ENCODE results near the gene TNC.

The TNC gene

DNA sequence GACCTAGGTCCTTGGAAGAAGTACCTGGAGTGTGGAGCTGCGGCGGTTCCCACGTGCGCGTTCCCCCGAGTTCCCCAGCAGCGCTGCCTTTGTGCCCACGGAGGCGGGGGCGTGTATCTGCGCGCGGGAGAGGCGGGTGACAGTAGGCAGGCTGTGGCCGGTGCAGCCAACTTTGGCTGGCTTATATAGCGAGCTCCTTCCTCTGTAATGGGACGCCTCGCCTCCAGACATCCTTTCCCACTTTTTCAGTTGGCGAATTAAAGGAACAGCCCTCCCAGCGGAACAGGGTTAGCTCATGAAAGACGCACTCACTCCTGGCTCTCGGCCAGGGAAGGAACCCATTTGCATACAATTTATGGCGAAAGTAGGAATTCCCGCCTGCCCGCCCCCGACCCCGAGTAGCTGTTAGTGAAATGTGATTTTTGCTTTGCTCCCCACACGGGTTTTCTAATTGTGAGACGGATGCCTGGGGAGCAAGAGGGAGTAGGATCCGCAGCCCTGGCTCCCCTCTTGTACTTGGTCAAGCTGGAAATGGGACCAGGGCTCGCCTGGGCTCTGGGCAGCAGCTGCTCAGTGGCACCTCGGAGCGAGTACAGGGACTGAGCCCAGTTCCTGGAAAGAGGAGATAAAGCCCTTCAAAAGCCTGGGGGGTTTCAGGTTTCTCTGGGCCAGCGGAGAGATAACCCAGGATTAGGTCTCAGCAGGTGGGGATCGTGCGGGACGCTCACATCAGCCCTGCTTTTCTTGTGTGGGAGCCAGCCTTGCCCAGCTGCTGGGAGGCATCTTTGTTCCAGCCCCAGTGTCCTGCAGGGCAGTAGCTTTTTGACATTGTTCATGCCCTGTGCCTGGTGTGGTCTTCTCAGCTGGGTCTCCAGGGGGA lies at the start of gene TNC:
Gene TNC, minus strand, starts transcription at position 159 of the 880 bp plus-strand sequence. CDS start 27,139 bp downstream, outside the sequence.
- DNase-seq (ENCODE audit: low spot score) = no peak

DNA sequence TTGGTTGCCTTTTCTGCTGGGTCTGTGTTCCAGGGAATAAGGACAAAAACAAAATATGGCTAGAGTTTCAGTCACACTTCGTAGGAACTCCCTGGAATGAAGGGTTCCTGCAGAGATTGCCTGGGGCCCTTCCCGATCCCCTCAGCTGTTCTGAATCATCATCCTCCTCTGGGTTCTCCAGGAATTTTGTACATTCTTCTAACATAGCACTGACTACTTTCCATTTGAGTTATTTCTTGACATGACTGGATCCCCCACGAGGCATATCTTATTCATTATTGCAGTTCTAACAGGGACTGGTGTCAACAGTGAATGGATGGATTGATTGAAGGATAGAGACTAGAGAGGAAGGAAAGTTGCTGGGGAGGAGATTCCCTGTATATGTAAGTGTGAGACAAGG lies 49.2 kb upstream of the TNC start:
- no peak for DNase-seq (ENCODE audit: low spot score)

DNA sequence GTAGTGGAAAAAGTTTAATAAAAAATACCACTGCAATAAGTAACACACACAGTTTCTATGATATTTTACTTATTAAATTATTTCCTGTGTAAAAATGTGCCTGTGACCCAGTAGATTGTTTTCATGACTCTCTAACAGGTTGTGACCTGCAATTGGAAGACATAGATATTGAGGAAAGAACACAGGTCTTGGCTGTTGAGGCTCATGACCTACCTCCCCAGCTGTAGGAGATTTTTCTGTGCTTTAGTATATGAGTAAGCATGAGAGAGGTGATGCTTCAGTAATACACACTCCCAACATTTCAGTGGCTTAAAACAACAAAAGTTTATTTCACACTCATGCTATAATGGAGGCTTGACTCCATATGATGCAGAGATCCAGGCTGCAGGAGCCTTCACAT lies 47.3 kb upstream of the TNC start:
- no peak for DNase-seq (ENCODE audit: low spot score)

DNA sequence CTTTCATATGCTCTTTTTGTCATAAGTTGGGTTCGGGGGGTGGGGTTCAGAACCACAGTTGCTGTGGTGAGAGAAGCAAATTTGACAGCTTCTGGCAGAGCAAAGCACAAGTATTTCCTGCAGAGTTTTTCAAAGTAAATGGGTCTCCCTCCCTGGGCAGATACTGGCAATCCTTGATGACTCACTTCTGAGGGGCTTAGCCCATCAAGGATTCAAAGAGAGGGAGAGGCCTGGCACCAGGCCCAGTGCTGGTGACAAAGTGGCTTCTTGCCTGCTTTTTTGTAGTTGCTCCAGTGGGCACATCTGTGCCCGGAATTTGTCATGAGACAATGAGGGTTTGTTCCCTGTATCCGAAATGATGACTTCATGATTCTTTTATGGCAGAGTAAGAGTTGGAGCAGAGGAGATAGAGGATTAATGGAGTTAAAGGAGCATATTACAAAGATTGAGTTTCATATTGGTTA lies 46.6 kb upstream of the TNC start:
- no peak for DNase-seq (ENCODE audit: low spot score)

DNA sequence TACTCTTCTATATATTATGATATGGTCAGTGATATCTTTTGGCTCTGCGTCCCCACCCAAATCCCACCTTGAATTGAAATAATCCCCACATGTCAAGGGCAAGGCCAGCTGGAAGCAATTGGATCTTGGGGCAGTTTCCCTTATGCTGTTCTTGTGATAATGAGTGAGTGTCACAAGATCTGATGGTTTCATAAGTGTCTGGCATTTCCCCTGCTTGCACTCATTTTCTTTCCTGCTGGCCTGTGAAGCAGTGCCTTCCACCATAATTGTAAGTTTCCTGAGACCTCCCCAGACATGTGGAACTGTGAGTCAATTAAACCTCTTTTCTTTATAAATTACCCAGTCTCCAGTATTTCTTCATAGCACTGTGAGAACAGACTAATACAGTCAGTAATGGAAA lies 45.0 kb upstream of the TNC start:
- DNase-seq (ENCODE audit: low spot score) = no peak

DNA sequence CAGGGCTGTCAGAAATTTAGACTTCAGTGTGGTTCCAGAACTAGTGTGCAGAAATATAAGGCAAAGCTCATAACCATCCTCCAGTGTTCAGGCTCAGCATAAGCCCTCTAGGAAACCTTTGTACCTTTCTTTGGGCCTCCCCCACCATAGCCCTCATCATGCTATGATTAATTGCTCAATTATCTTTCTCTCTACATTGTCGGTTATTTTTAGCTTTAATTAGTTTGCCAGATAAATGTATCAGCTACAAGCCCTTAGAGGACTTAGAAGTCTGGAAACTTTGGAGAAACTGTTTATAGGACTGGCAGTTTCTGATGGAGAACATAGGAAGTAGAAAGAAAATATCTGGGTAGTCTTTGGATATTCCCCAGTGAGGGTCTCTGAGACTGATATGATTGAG lies 43.5 kb upstream of the TNC start:
- DNase-seq (ENCODE audit: low spot score) = no peak

DNA sequence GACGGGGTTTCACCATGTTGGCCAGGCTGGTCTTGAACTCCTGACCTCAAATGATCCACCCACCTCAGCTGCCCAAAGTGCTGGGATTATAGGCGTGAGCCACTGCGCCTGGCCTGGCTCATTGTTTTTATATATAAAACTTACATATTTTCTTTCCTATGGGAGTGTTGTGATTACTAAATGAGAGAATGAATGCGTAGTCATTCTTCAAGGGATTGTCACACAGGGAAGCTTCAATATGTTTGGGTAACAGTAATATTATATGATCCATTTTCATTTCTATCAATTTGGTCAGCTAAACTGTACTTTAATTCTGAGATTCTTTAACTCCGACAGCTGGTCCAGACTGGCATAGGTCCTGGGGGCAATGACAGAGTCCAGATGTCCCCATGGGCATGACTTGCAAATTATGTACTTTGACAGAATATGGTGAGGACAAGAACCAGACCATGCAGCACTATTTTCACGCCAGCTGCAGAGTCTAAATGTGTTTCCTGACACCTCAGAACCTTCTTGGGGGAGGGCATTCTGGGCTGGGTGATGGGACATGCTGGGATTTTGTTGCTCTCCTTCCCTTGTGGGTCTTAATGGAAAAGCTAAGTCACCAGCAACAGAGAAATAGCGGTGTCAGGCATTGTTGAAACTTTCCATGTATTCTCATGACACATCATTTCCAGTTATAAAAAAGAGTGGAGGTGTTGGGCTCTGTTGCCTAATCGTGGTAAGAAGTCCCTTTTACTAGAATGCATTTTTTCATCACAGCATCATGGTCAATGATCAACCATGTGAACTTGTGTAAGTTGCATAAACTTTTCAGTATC lies 40.9 kb upstream of the TNC start:
- DNase-seq (ENCODE audit: low spot score) = no peak

DNA sequence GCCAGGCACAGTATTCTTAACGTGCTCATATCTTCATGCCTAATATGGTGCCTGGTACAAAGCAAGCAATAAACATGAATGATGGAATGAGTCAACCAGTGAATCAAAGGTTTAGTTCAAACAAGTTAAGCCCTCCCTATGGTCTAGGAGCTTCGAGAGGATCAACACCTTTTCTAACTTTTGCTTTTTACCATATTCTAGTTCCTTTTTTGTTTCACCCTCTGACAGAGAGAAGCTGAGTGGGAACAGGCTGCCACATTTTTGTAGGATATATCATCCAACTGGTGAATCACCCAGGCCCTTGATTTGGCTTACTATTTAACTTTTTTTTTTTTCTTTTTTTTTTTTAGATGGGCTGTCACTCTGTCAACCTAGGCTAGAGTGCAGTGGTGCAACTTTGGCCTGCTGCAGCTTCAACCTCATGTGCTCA lies 39.3 kb upstream of the TNC start:
- no peak for DNase-seq (ENCODE audit: low spot score)

DNA sequence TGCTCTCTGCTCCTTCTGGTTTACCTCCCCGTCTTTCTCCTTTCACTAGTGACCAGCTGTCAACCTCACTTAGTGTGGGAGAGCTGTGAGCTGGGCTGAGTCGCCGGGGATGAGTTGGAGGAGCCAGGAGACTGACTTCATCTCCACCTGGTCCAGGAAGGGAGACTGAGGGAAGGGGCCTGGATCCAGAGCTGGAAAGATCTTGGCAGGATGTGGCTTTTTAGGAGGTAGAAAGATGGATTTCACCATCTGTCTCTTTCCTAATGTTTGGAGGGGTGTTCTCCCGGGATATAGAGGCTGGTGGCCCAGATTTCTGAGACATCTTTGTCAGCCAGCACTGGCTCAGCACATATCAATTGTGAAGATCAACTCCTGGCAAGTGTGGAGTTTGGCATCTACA lies 37.1 kb upstream of the TNC start:
- no peak for DNase-seq (ENCODE audit: low spot score)

DNA sequence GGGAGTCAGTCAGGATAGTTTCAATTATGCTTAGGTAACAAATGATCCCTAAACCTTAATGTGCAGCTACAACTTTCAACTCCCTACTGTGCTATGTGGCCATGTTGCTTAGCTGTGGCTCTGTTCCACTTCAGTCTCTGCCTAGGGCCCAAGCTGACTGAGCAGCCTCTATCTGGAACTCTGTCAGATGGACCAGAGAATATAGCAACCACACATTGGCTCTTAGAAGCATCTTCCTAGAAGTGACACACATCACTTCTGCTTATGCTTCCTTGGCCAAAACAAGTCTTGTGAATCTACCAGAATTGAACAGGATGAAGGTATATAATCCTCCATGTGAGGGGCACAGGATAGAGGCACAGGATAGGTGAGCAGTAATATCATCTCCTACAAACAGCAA lies 36.7 kb upstream of the TNC start:
- DNase-seq (ENCODE audit: low spot score) = no peak

DNA sequence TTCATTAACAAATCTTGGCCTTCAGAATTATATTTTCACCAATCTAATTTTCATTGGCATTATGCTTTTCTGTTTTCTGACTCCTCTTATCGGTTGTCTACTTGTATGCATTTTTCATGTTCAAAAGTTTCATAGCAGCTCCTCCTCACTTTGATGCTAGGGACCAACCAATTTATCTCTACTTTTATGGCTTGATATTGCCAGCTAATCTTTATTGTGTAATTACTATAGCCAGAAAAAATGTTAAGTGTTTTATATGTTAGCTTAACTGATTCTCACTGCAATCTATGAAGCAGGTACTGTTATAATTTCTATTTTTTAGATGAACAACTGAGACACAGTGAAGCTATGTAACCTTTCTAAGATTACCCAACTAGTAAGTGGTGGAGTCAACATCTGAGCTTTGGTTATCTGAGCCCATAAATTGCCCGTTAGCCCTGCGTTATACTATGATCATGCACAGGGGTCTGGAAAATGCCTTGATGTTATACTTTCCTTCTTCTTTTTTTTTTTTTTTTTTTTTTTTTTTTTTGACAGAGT lies 34.4 kb upstream of the TNC start:
- no peak for DNase-seq (ENCODE audit: low spot score)

DNA sequence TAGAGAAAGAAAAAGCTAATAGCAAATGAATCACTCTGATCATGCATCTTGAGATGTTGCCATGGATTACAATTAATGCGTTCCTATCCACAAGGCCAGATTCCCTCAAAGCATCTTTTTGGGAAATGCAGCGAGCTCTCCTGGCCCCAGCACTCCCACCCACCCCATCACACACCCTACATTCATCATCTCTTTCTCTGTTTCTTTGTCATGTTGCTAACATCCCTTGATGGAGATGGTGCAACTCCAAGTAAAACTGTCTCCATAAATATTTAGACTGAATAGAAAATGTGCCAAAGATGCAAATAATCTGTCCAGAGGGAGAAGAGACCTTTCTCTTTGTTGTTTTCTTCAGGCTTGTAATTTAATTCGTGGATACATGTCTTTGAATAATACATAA lies 30.8 kb upstream of the TNC start:
- DNase-seq (ENCODE audit: low spot score) = no peak

DNA sequence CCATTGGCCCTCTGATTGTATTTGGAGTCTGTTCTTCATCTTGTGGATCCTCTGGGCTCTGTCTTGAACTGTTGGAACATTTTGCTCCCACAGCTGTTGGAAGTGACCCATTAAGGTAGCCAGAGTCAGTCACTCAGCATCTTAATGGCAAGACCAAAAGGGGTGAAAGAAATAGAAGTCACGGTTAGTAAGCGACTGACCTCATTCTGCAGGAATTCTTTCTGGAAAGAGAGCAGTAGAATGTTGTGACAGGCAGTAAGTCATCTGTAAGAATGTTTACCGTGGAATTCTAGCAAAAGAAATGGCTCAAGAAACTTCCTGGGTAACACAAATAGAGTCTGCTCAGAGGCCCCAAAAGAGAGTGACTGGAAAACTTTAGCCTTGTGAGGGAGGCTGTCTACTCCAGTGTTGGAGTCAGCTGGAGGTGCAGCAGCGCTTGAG lies 28.6 kb upstream of the TNC start:
- DNase-seq (ENCODE audit: low spot score) = no peak

DNA sequence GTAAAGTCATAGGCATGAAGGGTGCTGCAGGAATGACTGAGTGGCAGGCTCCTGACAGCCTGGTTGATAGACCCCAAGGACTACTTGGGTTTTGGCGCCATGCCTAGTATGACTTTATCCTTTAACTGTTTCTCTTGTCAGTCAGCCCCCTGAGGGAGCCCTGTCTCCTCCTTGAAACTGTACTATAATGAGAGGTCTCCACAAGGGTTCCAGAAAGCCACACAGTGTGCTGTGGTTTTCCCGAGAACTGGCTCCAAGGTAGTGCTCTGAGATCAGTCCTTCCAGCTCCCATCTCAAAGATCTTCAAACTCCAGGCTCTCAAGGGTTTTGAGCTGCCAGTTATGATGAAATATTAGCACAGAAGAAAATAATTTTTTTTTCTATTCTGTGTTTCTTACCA lies 26.7 kb upstream of the TNC start:
- no peak for DNase-seq (ENCODE audit: low spot score)

DNA sequence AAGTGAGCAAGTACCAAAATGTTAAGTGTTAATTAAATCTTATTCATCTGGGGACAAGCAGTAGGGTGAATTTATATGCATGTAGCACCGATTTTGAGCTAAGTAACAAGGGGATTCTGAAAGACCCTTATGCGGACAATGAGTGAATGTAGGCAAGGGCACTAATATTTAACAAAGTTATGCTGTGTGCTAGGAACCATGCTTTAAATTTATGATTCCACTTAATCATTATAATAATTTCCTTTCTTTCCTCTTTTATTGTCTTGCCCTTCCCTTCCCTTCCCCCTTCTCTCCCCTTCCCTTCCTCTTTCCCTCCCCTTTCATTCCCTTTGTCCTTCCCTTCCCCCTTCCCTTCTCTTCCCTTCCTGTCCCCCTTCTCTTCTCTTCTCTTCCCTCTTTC lies 25.7 kb upstream of the TNC start:
- DNase-seq (ENCODE audit: low spot score) = no peak

DNA sequence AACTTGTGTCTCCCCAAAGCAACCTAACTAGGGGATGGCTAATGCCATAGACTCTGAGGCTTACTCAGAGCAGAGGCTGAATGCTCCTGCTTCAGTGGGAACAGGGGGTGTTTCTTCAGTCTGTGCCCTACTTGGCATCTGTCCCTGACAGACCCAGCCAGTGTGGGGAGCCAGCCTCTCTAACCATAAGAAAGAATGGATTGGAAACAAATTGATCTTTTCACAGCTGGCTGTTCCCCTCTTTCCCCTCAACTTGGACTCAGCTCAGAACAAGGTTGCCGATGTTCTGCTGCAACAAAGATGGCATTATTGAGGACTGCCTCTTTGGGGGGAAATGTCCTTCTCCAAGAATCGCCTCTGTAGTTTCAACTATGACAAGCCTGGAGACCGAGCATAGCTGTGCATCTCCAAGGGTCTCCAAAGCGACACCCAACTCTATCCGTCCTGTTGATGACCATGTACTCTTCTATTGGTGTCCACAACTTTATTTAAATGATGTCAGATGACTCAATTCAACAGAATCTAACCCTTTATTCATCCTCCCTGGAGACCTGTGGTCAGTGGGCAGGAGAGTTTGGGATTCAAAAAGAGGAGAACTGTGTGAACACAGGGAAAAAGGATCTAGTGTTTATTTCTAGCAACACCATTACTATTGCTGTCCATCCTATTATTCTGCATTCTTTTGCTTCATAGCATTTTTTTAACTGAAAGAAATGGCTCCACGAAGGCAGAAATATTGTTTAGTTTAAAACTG lies 24.7 kb upstream of the TNC start:
- DNase-seq (ENCODE audit: low spot score) = peak; percentile 3

DNA sequence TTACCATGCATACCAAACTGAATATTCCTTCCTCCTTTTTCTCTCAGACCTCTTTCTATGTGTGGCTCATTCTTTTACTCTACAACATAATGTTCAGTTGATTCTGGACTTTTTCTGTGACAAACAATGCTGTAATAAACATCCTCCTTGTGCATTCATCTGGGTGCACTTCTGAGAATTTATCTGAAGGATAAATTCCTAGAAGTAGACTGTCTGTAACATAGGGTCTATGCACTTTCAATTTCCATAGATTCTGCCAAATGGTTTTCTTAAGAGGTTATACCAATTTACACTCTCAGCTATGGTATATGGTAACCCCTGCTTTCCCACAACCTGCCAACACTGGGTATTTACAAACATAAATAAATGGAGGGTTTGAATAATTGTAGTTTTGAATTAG lies 24.1 kb upstream of the TNC start:
- no peak for DNase-seq (ENCODE audit: low spot score)

DNA sequence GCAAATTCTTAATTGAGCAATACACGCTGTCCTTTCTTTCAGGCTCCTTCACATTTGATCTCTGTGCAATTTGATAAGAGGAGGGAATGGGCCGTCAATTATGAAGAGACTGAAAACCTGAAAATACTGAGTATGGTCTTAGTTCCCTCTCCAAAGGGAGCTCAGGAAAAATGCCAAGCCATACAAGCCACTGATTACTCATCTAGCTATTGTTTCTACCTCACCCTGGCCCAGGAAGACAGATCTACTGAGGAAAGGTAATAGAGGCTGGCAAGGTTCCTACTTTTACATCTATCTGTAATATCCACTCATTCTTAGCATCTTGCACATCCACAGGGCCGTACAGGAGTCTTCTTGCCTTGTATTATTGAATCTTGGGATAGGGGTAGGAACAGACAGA lies 23.7 kb upstream of the TNC start:
- no peak for DNase-seq (ENCODE audit: low spot score)

DNA sequence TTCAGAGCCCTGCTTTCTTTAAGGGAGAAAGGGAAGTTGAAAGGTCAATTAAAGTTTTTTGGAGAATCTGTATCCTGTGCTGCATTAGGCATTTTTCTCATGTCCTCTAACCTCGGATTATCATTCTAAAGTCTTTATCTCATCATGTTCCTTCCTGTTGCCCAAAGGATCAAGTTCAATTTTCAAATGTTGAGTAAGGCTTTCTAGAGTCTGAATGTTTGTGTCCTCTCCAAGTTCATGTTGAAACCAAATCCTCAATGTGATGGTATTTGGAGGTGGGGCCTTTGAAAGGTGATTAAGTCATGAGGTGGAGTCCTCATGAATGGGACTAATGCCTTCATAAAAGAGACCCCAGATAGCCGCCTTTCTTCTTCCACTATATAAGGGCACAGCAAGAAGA lies 20.2 kb upstream of the TNC start:
- DNase-seq (ENCODE audit: low spot score) = no peak

DNA sequence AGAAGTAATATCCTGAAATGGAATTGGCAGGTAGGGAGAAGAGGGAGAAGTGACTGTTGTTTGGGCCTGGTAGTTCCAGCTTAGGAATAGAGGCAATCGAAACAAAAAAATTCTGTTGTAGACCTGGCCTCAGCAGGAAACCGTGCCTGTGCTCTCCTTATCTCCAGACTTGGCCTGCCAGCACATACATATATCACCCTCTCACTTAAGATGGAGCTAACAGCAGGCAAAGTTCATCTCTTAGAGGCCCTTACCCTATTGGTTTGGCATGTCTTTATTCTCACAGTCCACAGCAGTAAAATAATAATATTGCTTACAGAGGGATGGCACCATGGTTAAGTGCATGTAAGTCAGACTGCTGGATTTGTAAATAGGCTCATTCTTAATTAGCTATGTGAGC lies 19.6 kb upstream of the TNC start:
- no peak for DNase-seq (ENCODE audit: low spot score)

DNA sequence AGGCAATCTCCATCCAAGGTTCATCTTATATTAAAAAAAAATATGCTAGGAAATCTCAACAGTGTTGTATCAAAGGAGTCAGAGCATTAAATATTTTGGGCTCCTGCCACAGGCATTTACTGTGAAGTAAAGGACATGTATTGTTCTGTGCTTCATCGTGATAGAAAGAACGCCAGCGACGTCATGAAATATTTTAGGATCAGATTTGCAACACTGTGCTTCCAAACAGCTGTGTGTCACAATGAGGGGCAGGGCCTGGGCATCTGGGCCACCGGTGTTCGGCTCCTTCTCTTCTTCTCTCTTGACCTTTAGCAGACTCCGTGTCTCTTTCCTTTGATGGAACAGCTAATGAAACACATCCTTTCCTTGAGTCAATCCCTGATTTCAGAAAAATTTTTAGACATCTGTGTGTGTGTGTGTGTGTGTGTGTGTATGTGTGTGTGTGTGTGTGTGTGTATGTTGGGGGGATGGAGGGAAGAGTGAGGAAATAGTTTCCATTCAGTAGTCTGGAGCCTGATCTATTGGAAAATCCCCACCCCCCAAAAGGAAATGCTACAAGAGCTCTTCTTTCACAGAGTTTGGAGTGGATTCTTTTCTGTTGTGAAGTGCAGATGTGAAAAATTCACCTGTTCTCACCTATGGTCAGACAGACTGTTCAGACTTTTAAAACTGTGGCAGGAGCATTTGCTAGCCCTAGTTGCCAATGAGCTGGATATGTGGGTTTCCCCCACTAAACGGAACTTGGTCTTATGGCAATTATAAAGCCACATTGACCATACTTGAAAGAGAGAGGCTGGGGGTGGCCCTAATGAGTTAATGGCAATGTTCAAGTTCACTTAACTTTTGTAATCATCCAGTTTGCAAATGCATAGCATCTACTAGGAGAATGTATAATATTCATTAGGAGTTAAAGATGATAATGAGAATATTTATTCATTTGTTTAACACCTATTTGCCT lies 18.1 kb upstream of the TNC start:
- no peak for DNase-seq (ENCODE audit: low spot score)
